Subcutaneous adipose tissue (tissue), 4 donors: ENCODE data around the gene CX3CR1. TPM values are rescaled to one million over a fixed set of nuclear protein-coding genes. Genes with fewer than 3 reads are reported as not detected.

Experiments
- CTCF ChIP-seq: fragments of 450-650 bp; IDR thresholded peaks from one replicate; pipeline ENCODE4 v1.5.1; 2016; ENCODE audit warnings: low read depth, mild to moderate bottlenecking, control low read depth, antibody characterized with exemption, moderate library complexity
- total RNA-seq, 4 donors: library from RNA; depleted of rRNA; stranded (reverse); fragments of >200 nt; gene quantifications; one replicate each; pipeline ENCODE4 v1.1.0, GENCODE V29; 2016

CX3CR1 gene
- total RNA-seq, 4 donors from 2014 or later, result 0.16 to 0.57 (median 0.20) TPM

DNA sequence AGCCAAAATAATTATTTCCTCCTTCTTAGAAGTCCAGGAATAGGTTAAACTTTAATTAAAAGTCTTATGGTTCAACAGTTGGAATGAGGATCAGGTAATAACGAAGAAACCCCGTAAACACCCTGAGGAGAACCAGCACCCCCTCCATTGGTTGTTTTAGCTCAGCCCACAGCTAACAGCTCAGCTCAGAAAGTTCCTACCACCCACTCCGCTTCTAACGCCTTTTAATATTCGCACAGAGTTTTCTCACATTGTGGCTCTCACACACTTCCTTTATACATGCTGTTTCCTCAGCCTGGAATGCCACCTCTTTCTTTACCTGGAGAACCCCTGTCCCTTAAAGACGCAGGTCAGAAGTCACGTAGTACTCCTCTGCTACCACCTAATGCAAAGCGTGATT, 17.0 kb downstream of the CX3CR1 start:
- TF ChIP-seq CTCF, result no peak

DNA sequence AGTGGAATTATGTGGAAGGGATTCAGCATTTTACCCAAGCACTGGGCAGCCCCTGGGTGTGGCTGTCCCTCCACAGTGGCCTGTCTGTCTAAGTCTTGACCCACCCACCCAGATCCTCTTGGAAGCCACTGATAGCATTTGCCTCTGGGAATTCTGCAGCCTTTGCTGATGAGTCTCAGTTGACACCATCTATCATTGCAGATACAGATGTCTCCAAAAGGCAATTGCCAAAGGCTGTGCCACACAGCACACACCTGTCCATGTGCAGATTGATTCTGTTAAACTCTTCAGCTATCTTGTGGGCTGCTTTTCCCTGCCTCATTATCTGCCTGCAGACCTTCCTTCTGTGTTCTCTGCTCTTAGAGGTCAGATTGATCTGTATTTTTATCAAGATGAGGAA, 18.1 kb downstream of the CX3CR1 start:
- no peak for TF ChIP-seq CTCF

GRCh38 chr3:39260957-39261356, 18.9 kb downstream of the CX3CR1 start:
- TF ChIP-seq CTCF, result no peak

DNA sequence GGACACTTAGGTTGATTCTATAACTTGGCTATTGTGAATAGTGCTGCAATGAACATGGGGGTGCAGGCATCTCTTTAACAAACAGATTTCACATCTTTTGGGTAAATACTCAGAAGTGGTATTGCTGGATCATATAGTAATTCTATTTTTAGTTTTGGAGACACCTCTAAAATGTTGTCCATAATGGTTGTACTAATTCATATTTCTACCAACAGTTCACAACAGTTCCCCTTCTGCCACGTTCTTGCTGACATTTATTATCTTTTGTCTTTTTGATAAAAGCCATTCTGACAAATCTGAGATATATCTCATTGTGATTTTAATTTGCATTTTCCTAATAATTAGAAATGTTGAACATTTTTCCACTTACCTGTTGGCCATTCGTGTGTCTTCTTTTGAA, 19.5 kb downstream of the CX3CR1 start:
- TF ChIP-seq CTCF, result no peak

GRCh38 chr3:39255503-39256325, 24.1 kb downstream of the CX3CR1 start:
- no peak for TF ChIP-seq CTCF

DNA sequence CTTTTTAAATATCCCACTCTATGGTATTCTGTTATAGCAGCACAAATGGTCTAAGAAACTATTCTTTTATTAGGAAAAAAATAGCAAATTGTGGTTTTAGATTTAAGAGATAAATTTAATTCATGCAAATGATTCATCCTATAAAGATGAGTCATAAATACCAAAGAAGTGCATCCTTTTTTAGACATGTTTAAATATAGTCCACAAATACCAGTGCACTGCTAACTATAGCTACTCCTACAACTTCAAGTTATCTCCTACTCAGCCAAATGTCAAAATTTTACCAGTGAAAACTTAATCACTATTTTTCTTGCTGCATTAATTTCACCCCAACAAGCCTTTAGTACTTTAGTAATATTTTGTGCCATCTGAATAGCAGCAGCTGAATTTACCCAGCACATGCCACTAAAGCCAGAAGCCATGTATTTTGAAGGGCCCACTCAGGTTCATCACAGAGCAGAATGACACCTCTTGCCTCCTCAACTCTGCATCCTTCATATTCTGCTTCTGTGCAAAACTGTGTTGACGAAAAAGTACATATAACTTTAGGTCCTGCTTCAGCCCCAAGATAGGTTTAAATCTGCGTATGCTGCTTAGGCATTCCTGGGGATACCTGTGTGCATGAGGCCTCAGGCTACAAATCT, 24.9 kb downstream of the CX3CR1 start:
- TF ChIP-seq CTCF, result no peak

DNA sequence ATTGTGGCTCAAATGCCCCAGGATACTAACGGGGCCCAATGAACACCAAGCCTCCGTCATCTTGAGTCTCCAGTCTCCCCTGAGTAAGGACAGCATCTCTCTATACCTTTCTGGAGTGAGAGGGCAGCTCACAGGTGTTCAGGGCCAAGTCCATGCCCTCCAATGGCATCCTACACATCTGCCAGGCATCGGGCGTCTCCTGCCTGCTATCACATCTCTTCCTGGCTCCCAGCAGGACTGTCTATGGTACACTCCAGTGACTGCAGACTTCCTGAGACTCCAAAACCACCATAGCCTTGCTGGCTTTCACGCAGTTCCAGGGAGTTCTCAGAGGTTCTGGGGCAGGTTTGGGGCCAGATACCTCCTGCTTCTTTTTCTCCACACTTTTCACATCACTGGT, 28.3 kb downstream of the CX3CR1 start:
- TF ChIP-seq CTCF, result no peak
